Endodermal cell (in vitro differentiated cells): Measurements from ENCODE around the gene RBFOX1. TPM values are rescaled to one million over a fixed set of nuclear protein-coding genes. Genes with fewer than 3 reads are reported as not detected.

Source experiments
- DNase-seq: peaks from one replicate; pipeline ENCODE4 v3.0.0-alpha.2; 2017
- H3K27ac ChIP-seq: 2 replicates; pipeline ENCODE4 v1.5.1; 2013; ENCODE audit warnings: mild to moderate bottlenecking, low read depth, low read length, moderate library complexity
- H3K27me3 ChIP-seq: 2 replicates; pipeline ENCODE4 v1.6.1; 2013; ENCODE audit warnings: mild to moderate bottlenecking, low read length, moderate library complexity; ENCODE audit not compliant: insufficient read depth, control insufficient read depth, poor library complexity, severe bottlenecking
- H3K36me3 ChIP-seq: 2 replicates; pipeline ENCODE4 v1.7.0; 2013; ENCODE audit warnings: mild to moderate bottlenecking, low read length, moderate library complexity; ENCODE audit not compliant: control insufficient read depth, insufficient read depth
- H3K4me1 ChIP-seq: one replicate; pipeline ENCODE4 v1.7.0; 2013; ENCODE audit warnings: low read length; ENCODE audit not compliant: control insufficient read depth, insufficient read depth
- H3K4me3 ChIP-seq: 2 replicates; pipeline ENCODE4 v1.5.1; 2013; ENCODE audit warnings: mild to moderate bottlenecking, low read length, moderate library complexity
- H3K9ac ChIP-seq: 2 replicates; pipeline ENCODE4 v1.6.1; 2013; ENCODE audit warnings: mild to moderate bottlenecking, low read length, moderate library complexity; ENCODE audit not compliant: poor library complexity, severe bottlenecking; ENCODE audit errors: extremely low read depth
- H3K9me3 ChIP-seq: 2 replicates; pipeline ENCODE4 v1.6.1; 2013; ENCODE audit warnings: mild to moderate bottlenecking, low read length, moderate library complexity; ENCODE audit not compliant: control insufficient read depth
- H3K27ac Mint-ChIP-seq: 2 replicates; pipeline ENCODE4 v1.8.0; 2020; ENCODE audit warnings: mixed read lengths
- H3K27me3 Mint-ChIP-seq: 2 replicates; pipeline ENCODE4 v1.8.0; 2021; ENCODE audit warnings: mild to moderate bottlenecking, mixed read lengths; ENCODE audit not compliant: insufficient read depth
- H3K36me3 Mint-ChIP-seq: 2 replicates; pipeline ENCODE4 v1.8.0; 2020; ENCODE audit warnings: low read depth, mixed read lengths
- H3K4me1 Mint-ChIP-seq: 2 replicates; pipeline ENCODE4 v1.8.0; 2020; ENCODE audit warnings: mixed read lengths
- H3K4me3 Mint-ChIP-seq: 2 replicates; pipeline ENCODE4 v1.8.0; 2020; ENCODE audit warnings: mild to moderate bottlenecking, moderate library complexity, mixed read lengths
- H3K9me3 Mint-ChIP-seq: 2 replicates; pipeline ENCODE4 v1.8.0; 2020; ENCODE audit warnings: mild to moderate bottlenecking, mixed read lengths
- WGBS, 2 experiments: methylation state at CpG; one replicate each; pipeline versions ENCODE4 v1.1.5 to v1.1.7; 2013; ENCODE audit warnings: missing lambda C conversion rate in 2 of 2, mixed read lengths in 1 of 2; ENCODE audit not compliant: insufficient coverage in 1 of 2, insufficient read length in 1 of 2; 5-methylcytosine and 5-hydroxymethylcytosine counted together
- total RNA-seq, 2 donors: library from RNA; stranded (reverse); fragmentation: NEBNext Ultra II Directional in 1 of 2; extraction: Animal tissue kit (Norgen Biotek cat#: 25700) in 1 of 2; gene quantifications; 2 replicates in 1 of 2; 3 replicates in 1 of 2; pipeline ENCODE4 v1.2.1, GENCODE V29; 2021
- TF ChIP-seq, protein P1 (sequence below): fragments of 200-600 bp; sonication (generic); conservative IDR thresholded peaks from 2 replicates; pipeline ENCODE4 v1.5.0; 2021; ENCODE audit warnings: antibody characterized with exemption, mild to moderate bottlenecking

RBFOX1 gene
- total RNA-seq, 2 donors from 2014 or later: 2.6 to 2.7 TPM

DNA sequence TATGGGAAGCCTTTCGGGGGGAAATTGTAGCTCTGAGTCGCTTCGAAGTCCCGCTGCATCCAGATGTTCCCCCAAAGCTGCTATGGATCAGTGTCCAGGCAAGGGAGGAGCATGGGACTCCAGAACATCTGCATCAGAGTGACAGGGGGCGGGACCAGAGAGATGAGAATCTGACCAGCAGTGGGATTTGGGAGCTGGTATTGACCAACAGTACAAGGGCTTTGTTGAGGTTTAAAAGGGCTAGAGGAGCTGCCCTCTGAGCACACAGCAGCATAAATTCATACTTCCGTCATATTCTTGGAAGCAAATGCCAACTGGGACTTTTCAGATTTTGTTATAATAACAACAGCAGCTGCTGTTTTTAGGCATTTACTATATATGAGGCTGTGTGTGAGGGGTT, 10.6 kb downstream of the RBFOX1 start:
- H3K4me3 ChIP-seq: no peak overlapping the region
- WGBS, 2 experiments: 96 to 100% methylated on average over 5 to 6 of the region's 6 CpGs
- peaks cover 19% of the 10 kb centered on the region for H3K4me1 Mint-ChIP-seq
- TF ChIP-seq, protein P1, sequence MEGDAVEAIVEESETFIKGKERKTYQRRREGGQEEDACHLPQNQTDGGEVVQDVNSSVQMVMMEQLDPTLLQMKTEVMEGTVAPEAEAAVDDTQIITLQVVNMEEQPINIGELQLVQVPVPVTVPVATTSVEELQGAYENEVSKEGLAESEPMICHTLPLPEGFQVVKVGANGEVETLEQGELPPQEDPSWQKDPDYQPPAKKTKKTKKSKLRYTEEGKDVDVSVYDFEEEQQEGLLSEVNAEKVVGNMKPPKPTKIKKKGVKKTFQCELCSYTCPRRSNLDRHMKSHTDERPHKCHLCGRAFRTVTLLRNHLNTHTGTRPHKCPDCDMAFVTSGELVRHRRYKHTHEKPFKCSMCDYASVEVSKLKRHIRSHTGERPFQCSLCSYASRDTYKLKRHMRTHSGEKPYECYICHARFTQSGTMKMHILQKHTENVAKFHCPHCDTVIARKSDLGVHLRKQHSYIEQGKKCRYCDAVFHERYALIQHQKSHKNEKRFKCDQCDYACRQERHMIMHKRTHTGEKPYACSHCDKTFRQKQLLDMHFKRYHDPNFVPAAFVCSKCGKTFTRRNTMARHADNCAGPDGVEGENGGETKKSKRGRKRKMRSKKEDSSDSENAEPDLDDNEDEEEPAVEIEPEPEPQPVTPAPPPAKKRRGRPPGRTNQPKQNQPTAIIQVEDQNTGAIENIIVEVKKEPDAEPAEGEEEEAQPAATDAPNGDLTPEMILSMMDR: no peak
- DNase-seq: no peak
- no peaks in the 10 kb centered on the region for H3K27me3 ChIP-seq
- H3K4me3 Mint-ChIP-seq: no peak overlapping the region
- no peak overlapping the region for H3K27ac Mint-ChIP-seq
- no peaks in the 10 kb centered on the region for H3K9me3 ChIP-seq
- no peak overlapping the region for H3K9ac ChIP-seq
- no peak overlapping the region for H3K27ac ChIP-seq
- no peaks in the 10 kb centered on the region for H3K36me3 Mint-ChIP-seq
- H3K4me1 ChIP-seq: peaks cover 3% of the 10 kb centered on the region
- no peaks in the 10 kb centered on the region for H3K9me3 Mint-ChIP-seq
- H3K27me3 Mint-ChIP-seq: peaks cover 9% of the 10 kb centered on the region
- no peaks in the 10 kb centered on the region for H3K36me3 ChIP-seq

DNA sequence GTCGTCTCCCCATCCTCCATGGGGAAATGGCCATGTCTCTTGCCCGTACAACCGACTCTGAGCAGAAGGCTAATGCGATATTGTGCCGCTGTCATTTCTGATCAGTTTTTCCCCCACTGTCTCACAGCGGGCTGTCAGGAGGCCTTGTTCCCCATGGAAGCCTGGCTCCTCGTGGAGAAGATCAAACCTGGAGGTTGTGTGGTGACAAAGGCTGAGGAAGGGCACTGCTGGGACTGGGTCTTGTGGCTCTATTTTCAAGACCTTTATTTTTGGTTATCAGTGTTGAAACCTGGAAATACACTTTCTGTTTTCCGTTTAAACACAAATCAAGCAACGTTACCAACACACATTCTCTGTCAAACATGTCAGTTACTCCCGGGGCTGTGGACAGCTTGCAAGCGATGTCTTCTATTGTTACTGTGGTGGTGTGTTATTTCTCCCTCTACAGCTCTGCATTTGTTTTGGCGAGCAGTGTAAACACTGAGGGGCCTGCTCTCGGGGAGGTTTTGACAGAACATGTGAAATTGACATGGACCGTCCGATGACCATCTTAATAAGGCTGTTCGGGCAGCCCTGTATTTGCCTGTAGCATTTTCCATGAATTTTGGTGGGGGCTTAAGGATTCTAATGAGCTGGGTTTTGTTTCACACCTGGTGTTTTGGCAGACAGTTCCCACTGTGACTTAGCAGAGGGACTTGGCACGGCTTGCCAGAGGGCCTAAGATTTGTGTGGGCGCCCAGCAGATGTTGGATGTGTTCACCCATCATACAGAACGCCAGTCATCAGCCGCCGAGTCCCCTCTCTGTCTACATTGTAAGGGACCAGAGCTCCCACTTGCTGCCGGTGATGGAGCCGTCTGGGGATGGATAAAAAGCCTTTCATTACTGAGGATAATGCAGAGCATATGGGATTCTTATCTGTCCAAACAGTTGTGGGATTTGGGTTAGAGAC, 12.5 kb downstream of the RBFOX1 start:
- Histone ChIP-seq H3K9me3 (no peaks in the 10 kb centered on the region), H3K36me3 (no peaks in the 10 kb centered on the region), H3K27me3 (no peaks in the 10 kb centered on the region), H3K9ac (no peak overlapping the region), H3K4me1 (peaks cover 3% of the 10 kb centered on the region), H3K4me3 (no peak overlapping the region), H3K27ac (peak overlapping the region; percentile 74)
- 78 to 88% methylated on average over 12 to 23 of the region's 23 CpGs for WGBS, 2 experiments
- H3K4me1 Mint-ChIP-seq: peaks cover 19% of the 10 kb centered on the region
- H3K9me3 Mint-ChIP-seq: no peaks in the 10 kb centered on the region
- peaks cover 9% of the 10 kb centered on the region for H3K27me3 Mint-ChIP-seq
- DNase-seq: no peak
- H3K36me3 Mint-ChIP-seq: no peaks in the 10 kb centered on the region
- H3K4me3 Mint-ChIP-seq: no peak overlapping the region
- TF ChIP-seq, protein P1: no peak
- H3K27ac Mint-ChIP-seq: no peak overlapping the region

DNA sequence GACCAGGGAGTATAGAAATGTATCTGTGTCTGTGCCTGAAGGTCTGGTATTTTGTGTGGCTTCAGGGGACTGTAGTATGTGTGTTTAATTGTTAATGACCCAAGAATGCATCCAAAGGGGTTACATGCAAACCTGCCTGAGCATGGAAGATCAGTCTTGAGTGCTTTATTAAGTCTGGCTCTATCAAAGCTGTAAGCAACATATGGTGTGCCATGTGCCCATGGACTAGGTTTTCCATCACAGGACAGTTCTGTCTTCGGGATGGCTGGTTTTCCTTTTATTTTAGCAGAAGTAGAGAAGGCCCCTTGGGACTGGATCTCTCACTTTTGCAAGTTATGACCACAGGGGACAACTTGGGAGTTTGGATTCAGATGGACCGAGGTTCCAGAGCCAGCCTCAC, 18.2 kb downstream of the RBFOX1 start:
- TF ChIP-seq, protein P1: no peak
- H3K36me3 Mint-ChIP-seq: no peaks in the 10 kb centered on the region
- H3K4me1 Mint-ChIP-seq: peaks cover 11% of the 10 kb centered on the region
- Histone ChIP-seq H3K4me1 (no peaks in the 10 kb centered on the region), H3K27me3 (no peaks in the 10 kb centered on the region), H3K4me3 (no peak overlapping the region), H3K9me3 (no peaks in the 10 kb centered on the region), H3K36me3 (no peaks in the 10 kb centered on the region), H3K9ac (no peak overlapping the region), H3K27ac (no peak overlapping the region)
- DNase-seq: no peak
- H3K4me3 Mint-ChIP-seq: no peak overlapping the region
- 90 to 97% methylated on average over 1 to 2 of the region's 2 CpGs for WGBS, 2 experiments
- H3K9me3 Mint-ChIP-seq: no peaks in the 10 kb centered on the region
- no peak overlapping the region for H3K27ac Mint-ChIP-seq
- no peaks in the 10 kb centered on the region for H3K27me3 Mint-ChIP-seq
